Peyer's patch (tissue), 4 donors: ENCODE results near the gene TSPAN32.

ENCODE experiments used
- CTCF ChIP-seq, 6 experiments: fragments of 450-650 bp in 4 of 6; fragments of 200-600 bp in 2 of 6; sonication (generic) in 1 of 6; IDR thresholded peaks; one replicate each; pipeline ENCODE4 v1.5.1; 2017 to 2019; ENCODE audit warnings: antibody characterized with exemption in 6 of 6, mild to moderate bottlenecking in 3 of 6, moderate library complexity in 1 of 6
- POLR2A ChIP-seq, 2 donors: fragments of 450-650 bp; IDR thresholded peaks; one replicate each; pipeline ENCODE4 v1.5.1; 2017; ENCODE audit warnings: antibody characterized with exemption in 2 of 2, mild to moderate bottlenecking in 2 of 2, moderate library complexity in 2 of 2

- TF ChIP-seq CTCF (IDR thresholded peaks at IDR 0.05) (no peak), POLR2A (IDR thresholded peaks at IDR 0.05) (no peak)
Measured at GRCh38 chr11:2360081-2360642, 58.3 kb downstream of the TSPAN32 start.
